Transverse colon (tissue), 4 donors: ENCODE measurements around the gene UNC13B. TPM values are rescaled to one million over a fixed set of nuclear protein-coding genes. Genes with fewer than 3 reads are reported as not detected.

Experiments used
- DNase-seq: peaks from one replicate; pipeline ENCODE4 v3.0.0-alpha.2; 2019
- H3K27ac ChIP-seq, 4 donors: fragments of 200-600 bp; sonication (generic); 2 replicates each; pipeline ENCODE4 v1.5.1; 2016 to 2018; ENCODE audit warnings: inconsistent platforms in 4 of 4
- H3K27me3 ChIP-seq: fragments of 200-600 bp; sonication (generic); 2 replicates; pipeline ENCODE4 v1.5.1; 2017; ENCODE audit warnings: inconsistent platforms
- H3K36me3 ChIP-seq, 4 donors: fragments of 200-600 bp; sonication (generic); 2 replicates each; pipeline ENCODE4 v1.5.1; 2017 to 2019; ENCODE audit warnings: inconsistent platforms in 4 of 4
- H3K4me1 ChIP-seq, 4 donors: fragments of 200-600 bp; sonication (generic); 2 replicates each; pipeline ENCODE4 v1.5.1; 2017 to 2020; ENCODE audit warnings: inconsistent platforms in 4 of 4
- H3K4me3 ChIP-seq, 4 donors: fragments of 200-600 bp; sonication (generic); 1 replicate in 1 of 4; 2 replicates in 3 of 4; pipeline versions ENCODE4 v1.5.1 to v1.6.1; 2017 to 2019; ENCODE audit warnings: inconsistent platforms in 4 of 4
- H3K9me3 ChIP-seq, 2 donors: fragments of 200-600 bp; sonication (generic); 2 replicates each; pipeline ENCODE4 v1.5.1; 2017 to 2019; ENCODE audit warnings: inconsistent platforms in 2 of 2
- CTCF ChIP-seq, 5 experiments: fragments of 200-600 bp in 3 of 5; fragments of 450-650 bp in 2 of 5; sonication (generic) in 3 of 5; IDR thresholded peaks; 1 replicate in 2 of 5; 2 replicates in 3 of 5; pipeline ENCODE4 v1.5.1; 2016 to 2017; ENCODE audit warnings: antibody characterized with exemption in 5 of 5, inconsistent platforms in 3 of 5, mild to moderate bottlenecking in 2 of 5, moderate library complexity in 1 of 5
- EP300 ChIP-seq: sonication (generic); formaldehyde crosslinking; IDR thresholded peaks from one replicate; pipeline ENCODE4 v1.6.1; 2017; ENCODE audit warnings: antibody characterized with exemption, low read depth
- POLR2A ChIP-seq: fragments of 450-650 bp; IDR thresholded peaks from one replicate; pipeline ENCODE4 v1.6.1; 2016; ENCODE audit warnings: antibody characterized with exemption, mild to moderate bottlenecking, moderate library complexity
- POLR2AphosphoS5 ChIP-seq, 3 donors: sonication (generic); formaldehyde crosslinking; IDR thresholded peaks; one replicate each; pipeline ENCODE4 v1.6.1; 2016; ENCODE audit warnings: antibody characterized with exemption in 3 of 3
- WGBS, 2 donors: methylation state at CpG; one replicate each; pipeline ENCODE4 v1.1.5; 2018; ENCODE audit warnings: low coverage in 1 of 2; 5-methylcytosine and 5-hydroxymethylcytosine counted together
- in situ Hi-C, 4 donors: fragments of 200-750 bp; cut with MboI; loops; one replicate each; pipeline versions ENCODE4 v1.15.0 to v1.15.1; 2017; ENCODE audit warnings: low sequenced_read_pairs in 3 of 4, low pct_ligation_motif_present in 1 of 4, low pct_unique_long_range_greater_than_20kb in 1 of 4
- intact Hi-C: fragments of 100-400 bp; cut with DNase I; formaldehyde crosslinking; loops from one replicate; pipeline ENCODE4 v1.15.1; 2023; ENCODE audit warnings: low total_unique reads
- total RNA-seq, 4 donors: library from RNA; depleted of rRNA; stranded (reverse); fragments of >200 nt; gene quantifications; one replicate each; pipeline ENCODE4 v1.1.0, GENCODE V29; 2016

UNC13B gene
- total RNA-seq, 4 donors from 2014 or later: 52.1 to 67.0 (median 58.9) TPM

- Histone ChIP-seq H3K27ac (no peak overlapping the region), H3K36me3 (peaks cover 0 to 39% (median 17%) of the 10 kb centered on the region in 4 donors), H3K9me3 (no peaks in the 10 kb centered on the region), H3K4me3 (no peak overlapping the region), H3K27me3 (no peaks in the 10 kb centered on the region), H3K4me1 (no peaks in the 10 kb centered on the region)
- in situ Hi-C loops: no loop called here
- TF ChIP-seq POLR2A (no peak), CTCF (IDR thresholded peaks at IDR 0.05) (no peak), POLR2AphosphoS5 (IDR thresholded peaks at IDR 0.05) (no peak), EP300 (no peak)
- WGBS, 2 donors: 79% methylated on average over 3 of the region's 3 CpGs; no CpG with 5 or more reads in 1 of the 2 donors
- intact Hi-C loops: no loop called here
- no peak for DNase-seq
Measured at GRCh38 chr9:35397216-35397698, 235.4 kb downstream of the UNC13B start.

GRCh38 chr9:35397923-35398322, 236.1 kb downstream of the UNC13B start:
- intact Hi-C loops (no loop called here), in situ Hi-C loops (no loop called here)
- Histone ChIP-seq H3K27ac (no peak overlapping the region), H3K27me3 (no peaks in the 10 kb centered on the region), H3K4me1 (no peaks in the 10 kb centered on the region), H3K4me3 (no peak overlapping the region), H3K36me3 (peaks cover 0 to 39% (median 17%) of the 10 kb centered on the region in 4 donors), H3K9me3 (no peaks in the 10 kb centered on the region)
- 79 to 80% methylated on average over 1 of the region's 1 CpG for WGBS, 2 donors
- TF ChIP-seq EP300 (no peak), POLR2A (no peak), POLR2AphosphoS5 (IDR thresholded peaks at IDR 0.05) (no peak), CTCF (IDR thresholded peaks at IDR 0.05) (no peak)
- DNase-seq: no peak

GRCh38 chr9:35398651-35399335, 237.0 kb downstream of the UNC13B start:
- H3K4me1 ChIP-seq: no peaks in the 10 kb centered on the region
- no peaks in the 10 kb centered on the region for H3K9me3 ChIP-seq
- H3K27me3 ChIP-seq: no peaks in the 10 kb centered on the region
- H3K27ac ChIP-seq: no peak overlapping the region
- in situ Hi-C loops (no loop called here), intact Hi-C loops (no loop called here)
- TF ChIP-seq CTCF (IDR thresholded peaks at IDR 0.05) (no peak), POLR2AphosphoS5 (IDR thresholded peaks at IDR 0.05) (no peak), POLR2A (no peak), EP300 (no peak)
- H3K4me3 ChIP-seq: no peak overlapping the region
- WGBS, 2 donors: 92 to 100% methylated on average over 1 to 14 of the region's 16 CpGs
- H3K36me3 ChIP-seq: peaks cover 0 to 39% (median 17%) of the 10 kb centered on the region in 4 donors
- DNase-seq: no peak

GRCh38 chr9:35404865-35405264, 243.1 kb downstream of the UNC13B start:
- H3K36me3 ChIP-seq: peaks cover 0 to 12% (median 3%) of the 10 kb centered on the region in 4 donors

More at GRCh38 chr9:35404865-35405264, 243.1 kb downstream of the UNC13B start:
- Histone ChIP-seq H3K27me3 (no peaks in the 10 kb centered on the region), H3K27ac (no peak overlapping the region), H3K4me3 (no peak overlapping the region), H3K9me3 (no peaks in the 10 kb centered on the region), H3K4me1 (no peaks in the 10 kb centered on the region)
- WGBS, 2 donors: 90% methylated on average over 3 of the region's 3 CpGs; no CpG with 5 or more reads in 1 of the 2 donors
- intact Hi-C loops (no loop called here), in situ Hi-C loops (no loop called here)
- no peak for DNase-seq
- TF ChIP-seq CTCF (IDR thresholded peaks at IDR 0.05): no peak
- no peak for TF ChIP-seq POLR2A
- TF ChIP-seq POLR2AphosphoS5 (IDR thresholded peaks at IDR 0.05): no peak
- TF ChIP-seq EP300: no peak
